Measurements from ENCODE around the gene MAD1L1.

Gene MAD1L1

GRCh38 chr7:2100278-2101208 lies 132.2 kb downstream of the MAD1L1 start:
- DNase-seq = peak; percentile 19

- DNase-seq = no peak
Measured at GRCh38 chr7:2099048-2099957, 133.4 kb downstream of the MAD1L1 start.

GRCh38 chr7:2098496-2098895 lies 134.2 kb downstream of the MAD1L1 start:
- no peak for DNase-seq

- no peak for DNase-seq
Measured at GRCh38 chr7:2098056-2098455, 134.7 kb downstream of the MAD1L1 start.

GRCh38 chr7:2097492-2097891 lies 135.3 kb downstream of the MAD1L1 start:
- no peak for DNase-seq

- DNase-seq = no peak
Measured at GRCh38 chr7:2096692-2097387, 135.9 kb downstream of the MAD1L1 start.

GRCh38 chr7:2095436-2095835 lies 137.3 kb downstream of the MAD1L1 start:
- no peak for DNase-seq

- no peak for DNase-seq
Measured at GRCh38 chr7:2094454-2095045, 138.2 kb downstream of the MAD1L1 start.

GRCh38 chr7:2093843-2094220 lies 138.9 kb downstream of the MAD1L1 start:
- no peak for DNase-seq

- no peak for DNase-seq
Measured at GRCh38 chr7:2093215-2093842, 139.4 kb downstream of the MAD1L1 start.

GRCh38 chr7:2092279-2092678 lies 140.5 kb downstream of the MAD1L1 start:
- DNase-seq = no peak

- no peak for DNase-seq
Measured at GRCh38 chr7:2090526-2091520, 141.9 kb downstream of the MAD1L1 start.

- no peak for DNase-seq
Measured at GRCh38 chr7:2088801-2089200, 143.9 kb downstream of the MAD1L1 start.

- no peak for DNase-seq
Measured at GRCh38 chr7:2087744-2088143, 145.0 kb downstream of the MAD1L1 start.

GRCh38 chr7:2086229-2086628 lies 146.5 kb downstream of the MAD1L1 start:
- no peak for DNase-seq

- no peak for DNase-seq
Measured at GRCh38 chr7:2085804-2086203, 146.9 kb downstream of the MAD1L1 start.

- DNase-seq = no peak
Measured at GRCh38 chr7:2084781-2085505, 147.8 kb downstream of the MAD1L1 start.

GRCh38 chr7:2084331-2084730 lies 148.4 kb downstream of the MAD1L1 start:
- DNase-seq = no peak

GRCh38 chr7:2083362-2083761 lies 149.4 kb downstream of the MAD1L1 start:
- no peak for DNase-seq

All from CD4-positive, alpha-beta T cell treated with Interleukin-21 for 1 hour (primary cell).